HepG2 (cell line): ENCODE results near the gene CPZ. TPM values are rescaled to one million over a fixed set of nuclear protein-coding genes. Genes with fewer than 3 reads are reported as not detected.
A peak's percentile ranks its signal among the peaks of the same experiment; 100 is the strongest.

Source experiments
- ATAC-seq: fragments of 200-7000 bp; cut with Tn5 transposase; 3 replicates; pipeline ENCODE4 v1.9.1; 2020; ENCODE audit warnings: mild to moderate bottlenecking, moderate library complexity
- BruUV-seq: library from RNA; stranded (reverse); fragments of 400-500 nt; replicated peaks from 2 replicates; lab custom pipeline; 2021; lab: Mats Ljungman, UMichigan
- CTCF ChIA-PET: fragments of 300-600 bp; formaldehyde crosslinking; extraction: SDS; loops from one replicate; lab custom pipeline; 2021; ENCODE audit warnings: low total read pairs, inconsistent platforms, low intra/inter-chr PET ratio; lab: Yijun Ruan, JAX
- POLR2A ChIA-PET: fragments of 350-600 bp; sonication (Branson Sonifier 250); formaldehyde crosslinking; loops from one replicate; lab custom pipeline; 2020; ENCODE audit warnings: antibody characterized with exemption, inconsistent platforms; lab: Yijun Ruan, JAX
- DNase-seq: peaks from one replicate; pipeline ENCODE4 v3.0.0-alpha.2; 2015; ENCODE audit warnings: low spot score
- FAIRE-seq: peaks from 3 replicates; lab custom pipeline; 2011; peaks lifted over from hg19 to GRCh38; lab: Jason Lieb, UNC
- H2AFZ ChIP-seq: one replicate; pipeline ENCODE4 v1.6.1; 2011; ENCODE audit warnings: low read length, inconsistent platforms
- H3K27ac ChIP-seq: fragments of 300-600 bp; 3 replicates; pipeline ENCODE4 v1.8.0; 2011; ENCODE audit warnings: mixed run types, mild to moderate bottlenecking, mixed read lengths, low read length, inconsistent platforms; ENCODE audit not compliant: insufficient read depth; ENCODE audit errors: extremely low read length
- H3K27me3 ChIP-seq, 2 experiments: fragments of 200-600 bp in 1 of 2; 2 replicates in 1 of 2; 3 replicates in 1 of 2; pipeline versions ENCODE4 v1.6.0 to v1.8.0; 2011; ENCODE audit warnings: low read length in 2 of 2, mild to moderate bottlenecking in 2 of 2, moderate library complexity in 2 of 2, inconsistent platforms in 1 of 2; ENCODE audit not compliant: insufficient read depth in 2 of 2, control insufficient read depth in 1 of 2
- H3K36me3 ChIP-seq, 2 experiments: fragments of 200-600 bp in 1 of 2; replicated peaks in 1 of 2; 2 replicates in 1 of 2; 3 replicates in 1 of 2; pipeline versions ENCODE4 v1.5.1 to v1.8.0; 2011; ENCODE audit warnings: low read length in 2 of 2, inconsistent platforms in 1 of 2; ENCODE audit not compliant: insufficient read depth in 2 of 2, control insufficient read depth in 1 of 2
- H3K4me1 ChIP-seq: 2 replicates; pipeline ENCODE4 v1.5.1; 2012; ENCODE audit warnings: low read length, inconsistent platforms; ENCODE audit not compliant: insufficient read depth
- H3K4me2 ChIP-seq: 2 replicates; pipeline ENCODE4 v1.6.0; 2011; ENCODE audit warnings: low read depth, low read length, inconsistent platforms
- H3K4me3 ChIP-seq, 3 experiments: fragments of 200-600 bp in 1 of 3; sonication (generic), shearing (Covaris generic) in 1 of 3; replicated peaks in 1 of 3; 2 replicates each; pipeline ENCODE4 v1.5.1; 2011 to 2016; ENCODE audit warnings: low read length in 3 of 3, inconsistent platforms in 2 of 3, low read depth in 2 of 3, mild to moderate bottlenecking in 2 of 3, control low read depth in 1 of 3, mixed read lengths in 1 of 3; ENCODE audit not compliant: insufficient read depth in 1 of 3
- H3K79me2 ChIP-seq: one replicate; pipeline ENCODE4 v1.6.1; 2011; ENCODE audit warnings: low read length, inconsistent platforms; ENCODE audit not compliant: insufficient read depth
- H3K9ac ChIP-seq: 2 replicates; pipeline ENCODE4 v1.6.0; 2011; ENCODE audit warnings: mild to moderate bottlenecking, low read depth, low read length, inconsistent platforms; ENCODE audit not compliant: insufficient read depth
- H3K9me3 ChIP-seq: 2 replicates; pipeline ENCODE4 v1.5.1; 2012; ENCODE audit warnings: mild to moderate bottlenecking, low read length
- H4K20me1 ChIP-seq: 2 replicates; pipeline ENCODE4 v1.6.0; 2011; ENCODE audit warnings: inconsistent platforms, mild to moderate bottlenecking, low read length, moderate library complexity; ENCODE audit not compliant: insufficient read depth
- AHR ChIP-seq: IDR thresholded peaks from 2 replicates; pipeline ENCODE4 v1.6.1; 2018; ENCODE audit warnings: missing genetic modification reagents, missing compliant biosample characterization
- HOXA9 ChIP-seq: sonication (generic); formaldehyde crosslinking; IDR thresholded peaks from 2 replicates; pipeline ENCODE4 v1.8.1; 2022; ENCODE audit warnings: missing genetic modification reagents, mild to moderate bottlenecking, moderate library complexity, borderline replicate concordance
- JUNB ChIP-seq: sonication (generic); formaldehyde crosslinking; IDR thresholded peaks from 2 replicates; pipeline ENCODE4 v1.8.0; 2022; ENCODE audit warnings: missing genetic modification reagents, mild to moderate bottlenecking, borderline replicate concordance
- MED1 ChIP-seq: sonication (generic); formaldehyde crosslinking; IDR thresholded peaks from 2 replicates; pipeline ENCODE4 v1.4.0; 2020; ENCODE audit warnings: missing genetic modification reagents
- POLR2G ChIP-seq: fragments of 200-400 bp; formaldehyde crosslinking; IDR thresholded peaks from 2 replicates; pipeline ENCODE4 v1.6.1; 2018; ENCODE audit warnings: mild to moderate bottlenecking, low read depth, low read length, moderate library complexity
- RARA ChIP-seq: IDR thresholded peaks from 2 replicates; pipeline ENCODE4 v1.6.1; 2016; ENCODE audit warnings: missing genetic modification reagents, missing compliant biosample characterization
- TEAD3 ChIP-seq: optimal IDR thresholded peaks from 2 replicates; pipeline ENCODE3; 2016; ENCODE audit warnings: borderline replicate concordance
- XRCC5 ChIP-seq: fragments of 200-400 bp; formaldehyde crosslinking; optimal IDR thresholded peaks from 2 replicates; pipeline ENCODE3; 2017; ENCODE audit warnings: mild to moderate bottlenecking, low read length
- ZBTB4 ChIP-seq: sonication (generic); formaldehyde crosslinking; IDR thresholded peaks from 2 replicates; pipeline ENCODE4 v1.4.0; 2020; ENCODE audit warnings: missing genetic modification reagents, mild to moderate bottlenecking, borderline replicate concordance
- ZMAT3 ChIP-seq: sonication (generic); formaldehyde crosslinking; conservative IDR thresholded peaks from 2 replicates; pipeline ENCODE4 v1.7.0; 2021; ENCODE audit warnings: missing genetic modification reagents
- ZNF256 ChIP-seq: sonication (generic); formaldehyde crosslinking; conservative IDR thresholded peaks from 2 replicates; pipeline ENCODE4 v1.4.0; 2020; ENCODE audit warnings: missing genetic modification reagents
- ZNF329 ChIP-seq: sonication (generic); formaldehyde crosslinking; IDR thresholded peaks from 2 replicates; pipeline ENCODE4 v1.9.0; 2021; ENCODE audit warnings: low read depth, mild to moderate bottlenecking, missing genetic modification reagents
- ZNF615 ChIP-seq: sonication (generic); formaldehyde crosslinking; IDR thresholded peaks from 2 replicates; pipeline ENCODE4 v1.5.0; 2020; ENCODE audit warnings: mild to moderate bottlenecking, missing genetic modification reagents, borderline replicate concordance
- ZNF740 ChIP-seq: sonication (generic); formaldehyde crosslinking; IDR thresholded peaks from 2 replicates; pipeline ENCODE4 v1.4.0; 2020; ENCODE audit warnings: missing genetic modification reagents
- ZSCAN29 ChIP-seq: sonication (generic); formaldehyde crosslinking; conservative IDR thresholded peaks from 2 replicates; pipeline ENCODE4 v1.4.0; 2020; ENCODE audit warnings: mild to moderate bottlenecking, missing genetic modification reagents
- WGBS: methylation state at CpG from one replicate; pipeline ENCODE4 v1.1.6; 2017; ENCODE audit warnings: low lambda C conversion rate; 5-methylcytosine and 5-hydroxymethylcytosine counted together
- in situ Hi-C: cut with HindIII; loops from 2 replicates; pipeline ENCODE4 v1.10.0; 2017; ENCODE audit warnings: low pct_unique_long_range_greater_than_20kb; ENCODE audit not compliant: extremely low pct_ligation_motif_present
- intact Hi-C: fragments of 100-400 bp; cut with micrococcal nuclease; formaldehyde crosslinking; loops from one replicate; pipeline ENCODE4 v1.10.0; 2022; ENCODE audit not compliant: unreplicated experiment
- polyA plus RNA-seq, 8 experiments: library from polyadenylated mRNA; depleted of rRNA in 3 of 8; stranded (reverse) in 7 of 8; unstranded in 1 of 8; fragments of >200 nt; fragmentation: Illumina TruSeq in 4 of 8; extraction: Trizol in 4 of 8; gene quantifications; 2 replicates each; pipeline versions ENCODE4 v1.2.1 to v1.2.3, GENCODE V29; 2011 to 2016; ENCODE audit warnings: low read depth in 4 of 8, missing spikeins in 1 of 8, mixed read lengths in 1 of 8; ENCODE audit not compliant: insufficient read depth in 1 of 8
- total RNA-seq, 5 experiments: library from RNA; depleted of rRNA; stranded (reverse); fragments of >200 nt; fragmentation: Illumina TruSeq; extraction: Trizol; gene quantifications; 2 replicates each; pipeline ENCODE4 v1.2.3, GENCODE V29; 2016; ENCODE audit warnings: low read depth in 1 of 5
- TF ChIP-seq, protein P1 (sequence below): sonication (generic); formaldehyde crosslinking; IDR thresholded peaks from 2 replicates; pipeline ENCODE4 v1.9.0; 2022; ENCODE audit warnings: low read depth, missing genetic modification reagents

CPZ gene
- total and polyA plus RNA-seq, 2 of the 13 experiments (the other 11 are each of a cell fraction or from before 2014, with no cell fraction given): 0.58 to 0.61 TPM

DNA sequence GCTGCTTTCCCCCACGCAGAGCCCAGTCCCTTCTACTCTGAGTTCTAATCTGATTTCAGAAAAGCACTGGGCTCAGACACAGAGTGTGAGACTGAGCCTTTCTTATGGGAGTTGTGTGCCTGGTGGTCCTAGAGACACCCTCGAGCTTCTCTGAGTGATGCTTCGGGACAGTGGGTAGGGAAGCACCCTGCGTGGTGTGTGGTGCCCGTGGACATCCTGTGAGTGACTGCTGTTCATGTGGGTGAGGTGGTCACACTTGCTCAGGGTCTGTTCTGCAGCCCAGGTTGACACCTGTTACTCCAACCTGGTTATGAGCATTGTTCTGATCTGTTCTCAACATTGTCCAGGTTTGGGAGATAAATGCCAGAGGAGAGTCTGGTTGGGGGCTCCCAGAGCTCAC, 6.3 kb upstream of the CPZ start (continued):
- TF ChIP-seq ZNF329 (CRISPR knock-in tag): no peak
- no peak for TF ChIP-seq MED1 (CRISPR knock-in tag)
- TF ChIP-seq AHR: no peak
- TF ChIP-seq ZNF256 (CRISPR knock-in tag): no peak
- no peak for TF ChIP-seq POLR2G
- TF ChIP-seq HOXA9 (CRISPR knock-in tag): no peak
- TF ChIP-seq ZBTB4: no peak

DNA sequence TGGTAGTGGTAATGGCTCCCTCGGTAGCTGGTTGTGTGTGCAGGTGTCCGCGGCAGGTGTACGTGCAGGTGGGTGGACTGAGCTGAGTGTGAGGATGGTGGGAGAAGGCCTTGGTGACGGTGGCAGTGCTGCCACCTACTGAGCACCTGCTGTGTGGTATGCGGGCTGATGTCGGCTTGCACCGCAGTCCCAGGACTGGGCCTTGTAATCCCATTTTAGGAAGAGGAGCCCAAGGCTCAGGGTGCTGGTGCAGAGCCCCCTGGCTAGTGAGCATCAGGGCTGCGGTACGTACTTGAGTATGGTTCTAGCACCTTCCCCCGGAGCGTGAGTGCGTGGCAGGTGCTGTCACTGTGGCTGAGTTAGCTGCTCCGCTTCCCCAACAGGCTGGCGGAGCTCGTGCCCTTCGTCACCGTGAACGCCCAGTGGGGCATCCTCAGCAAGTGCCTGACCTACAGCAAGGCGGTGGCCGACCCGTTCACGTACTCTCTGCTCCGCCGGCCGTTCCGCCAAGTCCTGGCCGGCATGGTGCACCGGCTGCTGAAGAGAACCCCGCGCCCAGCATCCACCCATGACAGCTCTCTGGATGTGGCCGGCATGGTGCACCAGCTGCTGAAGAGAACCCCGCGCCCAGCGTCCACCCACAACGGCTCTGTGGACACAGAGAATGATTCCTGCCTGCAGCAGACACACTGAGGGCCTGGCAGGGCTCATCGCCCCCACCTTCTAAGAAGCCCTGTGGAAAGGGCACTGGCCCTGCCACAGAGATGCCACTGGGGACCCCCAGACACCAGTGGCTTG, 5.7 kb upstream of the CPZ start:
- in situ Hi-C loops: no loop called here
- no peak overlapping the region for H2AFZ ChIP-seq
- H3K9me3 ChIP-seq: no peaks in the 10 kb centered on the region
- no TSS peak for BruUV-seq
- no peak overlapping the region for H3K27ac ChIP-seq
- no peaks in the 10 kb centered on the region for H4K20me1 ChIP-seq
- peaks cover 11 to 45% of the 10 kb centered on the region in 2 experiments; a peak in 4 of 5 replicates for H3K27me3 ChIP-seq
- H3K79me2 ChIP-seq: no peaks in the 10 kb centered on the region
- CTCF ChIA-PET: interaction anchor here (1.3 kb wide), 1 partner anchor 118 kb away, joined by 4 read pairs; no protein-coding TSS in a partner anchor
- intact Hi-C loops: loop anchor here (2.0 kb wide), 1 partner anchor 118 kb away; no protein-coding TSS in a partner anchor
- FAIRE-seq (no peak), ATAC-seq (peak; percentile 86), DNase-seq (no peak)
- H3K36me3 ChIP-seq: no peaks in the 10 kb centered on the region
- no peak overlapping the region for H3K9ac ChIP-seq
- no peak overlapping the region for H3K4me2 ChIP-seq
- POLR2A ChIA-PET: no interaction called here
- no peak overlapping the region for H3K4me3 ChIP-seq
- 21% methylated on average over 5 of the region's 37 CpGs for WGBS
- H3K4me1 ChIP-seq: no peaks in the 10 kb centered on the region
- TF ChIP-seq ZNF615 (CRISPR knock-in tag) (no peak), JUNB (CRISPR knock-in tag) (no peak), RARA (CRISPR knock-in tag) (no peak), ZMAT3 (CRISPR knock-in tag) (no peak), XRCC5 (peak; percentile 33), ZSCAN29 (CRISPR knock-in tag) (no peak), ZNF740 (CRISPR knock-in tag) (no peak), TEAD3 (CRISPR knock-in tag) (peak; percentile 54)
- TF ChIP-seq, protein P1, sequence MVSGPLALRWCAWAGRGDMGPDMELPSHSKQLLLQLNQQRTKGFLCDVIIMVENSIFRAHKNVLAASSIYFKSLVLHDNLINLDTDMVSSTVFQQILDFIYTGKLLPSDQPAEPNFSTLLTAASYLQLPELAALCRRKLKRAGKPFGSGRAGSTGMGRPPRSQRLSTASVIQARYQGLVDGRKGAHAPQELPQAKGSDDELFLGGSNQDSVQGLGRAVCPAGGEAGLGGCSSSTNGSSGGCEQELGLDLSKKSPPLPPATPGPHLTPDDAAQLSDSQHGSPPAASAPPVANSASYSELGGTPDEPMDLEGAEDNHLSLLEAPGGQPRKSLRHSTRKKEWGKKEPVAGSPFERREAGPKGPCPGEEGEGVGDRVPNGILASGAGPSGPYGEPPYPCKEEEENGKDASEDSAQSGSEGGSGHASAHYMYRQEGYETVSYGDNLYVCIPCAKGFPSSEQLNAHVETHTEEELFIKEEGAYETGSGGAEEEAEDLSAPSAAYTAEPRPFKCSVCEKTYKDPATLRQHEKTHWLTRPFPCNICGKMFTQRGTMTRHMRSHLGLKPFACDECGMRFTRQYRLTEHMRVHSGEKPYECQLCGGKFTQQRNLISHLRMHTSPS (CRISPR knock-in tag): no peak
